HepG2 (cell line): ENCODE measurements around the gene MBLAC1. TPM values are rescaled to one million over a fixed set of nuclear protein-coding genes. Genes with fewer than 3 reads are reported as not detected.

ENCODE experiments used
- ATAC-seq: fragments of 200-7000 bp; cut with Tn5 transposase; 3 replicates; pipeline ENCODE4 v1.9.1; 2020; ENCODE audit warnings: mild to moderate bottlenecking, moderate library complexity
- BruUV-seq: library from RNA; stranded (reverse); fragments of 400-500 nt; replicated peaks from 2 replicates; lab custom pipeline; 2021; lab: Mats Ljungman, UMichigan
- CTCF ChIA-PET: fragments of 300-600 bp; formaldehyde crosslinking; extraction: SDS; loops from one replicate; lab custom pipeline; 2021; ENCODE audit warnings: low total read pairs, inconsistent platforms, low intra/inter-chr PET ratio; lab: Yijun Ruan, JAX
- POLR2A ChIA-PET: fragments of 350-600 bp; sonication (Branson Sonifier 250); formaldehyde crosslinking; loops from one replicate; lab custom pipeline; 2020; ENCODE audit warnings: antibody characterized with exemption, inconsistent platforms; lab: Yijun Ruan, JAX
- DNase-seq: peaks from one replicate; pipeline ENCODE4 v3.0.0-alpha.2; 2015; ENCODE audit warnings: low spot score
- FAIRE-seq: peaks from 3 replicates; lab custom pipeline; 2011; peaks lifted over from hg19 to GRCh38; lab: Jason Lieb, UNC
- H2AFZ ChIP-seq: one replicate; pipeline ENCODE4 v1.6.1; 2011; ENCODE audit warnings: low read length, inconsistent platforms
- H3K27ac ChIP-seq: fragments of 300-600 bp; 3 replicates; pipeline ENCODE4 v1.8.0; 2011; ENCODE audit warnings: mixed run types, mild to moderate bottlenecking, mixed read lengths, low read length, inconsistent platforms; ENCODE audit not compliant: insufficient read depth; ENCODE audit errors: extremely low read length
- H3K27me3 ChIP-seq, 2 experiments: fragments of 200-600 bp in 1 of 2; 2 replicates in 1 of 2; 3 replicates in 1 of 2; pipeline versions ENCODE4 v1.6.0 to v1.8.0; 2011; ENCODE audit warnings: low read length in 2 of 2, mild to moderate bottlenecking in 2 of 2, moderate library complexity in 2 of 2, inconsistent platforms in 1 of 2; ENCODE audit not compliant: insufficient read depth in 2 of 2, control insufficient read depth in 1 of 2
- H3K36me3 ChIP-seq, 2 experiments: fragments of 200-600 bp in 1 of 2; replicated peaks in 1 of 2; 2 replicates in 1 of 2; 3 replicates in 1 of 2; pipeline versions ENCODE4 v1.5.1 to v1.8.0; 2011; ENCODE audit warnings: low read length in 2 of 2, inconsistent platforms in 1 of 2; ENCODE audit not compliant: insufficient read depth in 2 of 2, control insufficient read depth in 1 of 2
- H3K4me1 ChIP-seq: 2 replicates; pipeline ENCODE4 v1.5.1; 2012; ENCODE audit warnings: low read length, inconsistent platforms; ENCODE audit not compliant: insufficient read depth
- H3K4me2 ChIP-seq: 2 replicates; pipeline ENCODE4 v1.6.0; 2011; ENCODE audit warnings: low read depth, low read length, inconsistent platforms
- H3K4me3 ChIP-seq, 3 experiments: fragments of 200-600 bp in 1 of 3; sonication (generic), shearing (Covaris generic) in 1 of 3; replicated peaks in 1 of 3; 2 replicates each; pipeline ENCODE4 v1.5.1; 2011 to 2016; ENCODE audit warnings: low read length in 3 of 3, inconsistent platforms in 2 of 3, low read depth in 2 of 3, mild to moderate bottlenecking in 2 of 3, control low read depth in 1 of 3, mixed read lengths in 1 of 3; ENCODE audit not compliant: insufficient read depth in 1 of 3
- H3K79me2 ChIP-seq: one replicate; pipeline ENCODE4 v1.6.1; 2011; ENCODE audit warnings: low read length, inconsistent platforms; ENCODE audit not compliant: insufficient read depth
- H3K9ac ChIP-seq: 2 replicates; pipeline ENCODE4 v1.6.0; 2011; ENCODE audit warnings: mild to moderate bottlenecking, low read depth, low read length, inconsistent platforms; ENCODE audit not compliant: insufficient read depth
- H3K9me3 ChIP-seq: 2 replicates; pipeline ENCODE4 v1.5.1; 2012; ENCODE audit warnings: mild to moderate bottlenecking, low read length
- H4K20me1 ChIP-seq: 2 replicates; pipeline ENCODE4 v1.6.0; 2011; ENCODE audit warnings: inconsistent platforms, mild to moderate bottlenecking, low read length, moderate library complexity; ENCODE audit not compliant: insufficient read depth
- FOXC1 ChIP-seq: sonication (generic); formaldehyde crosslinking; IDR thresholded peaks from 2 replicates; pipeline ENCODE4 v1.8.0; 2022; ENCODE audit warnings: mild to moderate bottlenecking, missing genetic modification reagents, borderline replicate concordance
- KLF16 ChIP-seq, 2 experiments: sonication (generic) in 1 of 2; formaldehyde crosslinking in 1 of 2; IDR thresholded peaks; 2 replicates each; pipeline versions ENCODE4 v1.6.1 to v1.8.0; 2016 to 2023; ENCODE audit warnings: missing genetic modification reagents in 2 of 2, missing compliant biosample characterization in 1 of 2
- MTF1 ChIP-seq: sonication (generic); formaldehyde crosslinking; IDR thresholded peaks from 2 replicates; pipeline ENCODE4 v1.5.0; 2020; ENCODE audit warnings: missing genetic modification reagents
- NFYC ChIP-seq: IDR thresholded peaks from 2 replicates; pipeline ENCODE4 v1.6.1; 2016; ENCODE audit warnings: missing genetic modification reagents, missing compliant biosample characterization
- RFXANK ChIP-seq: IDR thresholded peaks from 2 replicates; pipeline ENCODE4 v1.6.1; 2016
- SALL1 ChIP-seq: sonication (generic); formaldehyde crosslinking; IDR thresholded peaks from 2 replicates; pipeline ENCODE4 v1.8.0; 2022; ENCODE audit warnings: mild to moderate bottlenecking, missing genetic modification reagents
- SRSF9 ChIP-seq: fragments of 200-400 bp; formaldehyde crosslinking; IDR thresholded peaks from 2 replicates; pipeline ENCODE4 v1.6.1; 2018; ENCODE audit warnings: borderline replicate concordance, mild to moderate bottlenecking, low read depth, low read length; ENCODE audit not compliant: insufficient read depth, poor library complexity, severe bottlenecking
- SSRP1 ChIP-seq: IDR thresholded peaks from 2 replicates; pipeline ENCODE4 v1.6.1; 2016; ENCODE audit warnings: control low read depth
- ZBTB8A ChIP-seq: sonication (generic); formaldehyde crosslinking; IDR thresholded peaks from 2 replicates; pipeline ENCODE4 v1.4.0; 2020; ENCODE audit warnings: mild to moderate bottlenecking, low read depth, missing genetic modification reagents, borderline replicate concordance
- ZNF225 ChIP-seq: sonication (generic); formaldehyde crosslinking; IDR thresholded peaks from 2 replicates; pipeline ENCODE4 v1.4.0; 2020; ENCODE audit warnings: mild to moderate bottlenecking, missing genetic modification reagents
- ZNF484 ChIP-seq: sonication (generic); formaldehyde crosslinking; IDR thresholded peaks from 2 replicates; pipeline ENCODE4 v1.5.1; 2020; ENCODE audit warnings: mild to moderate bottlenecking, low read depth, missing genetic modification reagents, borderline replicate concordance
- ZNF672 ChIP-seq: sonication (generic); formaldehyde crosslinking; IDR thresholded peaks from 2 replicates; pipeline ENCODE4 v1.8.1; 2022; ENCODE audit warnings: missing genetic modification reagents
- ZNF720 ChIP-seq: sonication (generic); formaldehyde crosslinking; IDR thresholded peaks from 2 replicates; pipeline ENCODE4 v1.4.0; 2020; ENCODE audit warnings: missing genetic modification reagents
- WGBS: methylation state at CpG from one replicate; pipeline ENCODE4 v1.1.6; 2017; ENCODE audit warnings: low lambda C conversion rate; 5-methylcytosine and 5-hydroxymethylcytosine counted together
- in situ Hi-C: cut with HindIII; loops from 2 replicates; pipeline ENCODE4 v1.10.0; 2017; ENCODE audit warnings: low pct_unique_long_range_greater_than_20kb; ENCODE audit not compliant: extremely low pct_ligation_motif_present
- intact Hi-C: fragments of 100-400 bp; cut with micrococcal nuclease; formaldehyde crosslinking; loops from one replicate; pipeline ENCODE4 v1.10.0; 2022; ENCODE audit not compliant: unreplicated experiment
- polyA plus RNA-seq, 8 experiments: library from polyadenylated mRNA; depleted of rRNA in 3 of 8; stranded (reverse) in 7 of 8; unstranded in 1 of 8; fragments of >200 nt; fragmentation: Illumina TruSeq in 4 of 8; extraction: Trizol in 4 of 8; gene quantifications; 2 replicates each; pipeline versions ENCODE4 v1.2.1 to v1.2.3, GENCODE V29; 2011 to 2016; ENCODE audit warnings: low read depth in 4 of 8, missing spikeins in 1 of 8, mixed read lengths in 1 of 8; ENCODE audit not compliant: insufficient read depth in 1 of 8
- total RNA-seq, 5 experiments: library from RNA; depleted of rRNA; stranded (reverse); fragments of >200 nt; fragmentation: Illumina TruSeq; extraction: Trizol; gene quantifications; 2 replicates each; pipeline ENCODE4 v1.2.3, GENCODE V29; 2016; ENCODE audit warnings: low read depth in 1 of 5
- TF ChIP-seq, protein P1 (sequence below): IDR thresholded peaks from 2 replicates; pipeline ENCODE4 v1.6.1; 2016
- TF ChIP-seq, protein P2 (sequence below), 2 experiments: fragments of 450-650 bp in 1 of 2; sonication (generic) in 1 of 2; formaldehyde crosslinking in 1 of 2; IDR thresholded peaks; 2 replicates each; pipeline versions ENCODE4 v1.6.1 to v1.8.0; 2016 to 2022; ENCODE audit warnings: antibody characterized with exemption in 1 of 2, mild to moderate bottlenecking in 1 of 2, missing genetic modification reagents in 1 of 2

The MBLAC1 gene
- total and polyA plus RNA-seq, 2 of the 13 experiments (the other 11 are each of a cell fraction or from before 2014, with no cell fraction given): 0.79 to 2.1 TPM

DNA sequence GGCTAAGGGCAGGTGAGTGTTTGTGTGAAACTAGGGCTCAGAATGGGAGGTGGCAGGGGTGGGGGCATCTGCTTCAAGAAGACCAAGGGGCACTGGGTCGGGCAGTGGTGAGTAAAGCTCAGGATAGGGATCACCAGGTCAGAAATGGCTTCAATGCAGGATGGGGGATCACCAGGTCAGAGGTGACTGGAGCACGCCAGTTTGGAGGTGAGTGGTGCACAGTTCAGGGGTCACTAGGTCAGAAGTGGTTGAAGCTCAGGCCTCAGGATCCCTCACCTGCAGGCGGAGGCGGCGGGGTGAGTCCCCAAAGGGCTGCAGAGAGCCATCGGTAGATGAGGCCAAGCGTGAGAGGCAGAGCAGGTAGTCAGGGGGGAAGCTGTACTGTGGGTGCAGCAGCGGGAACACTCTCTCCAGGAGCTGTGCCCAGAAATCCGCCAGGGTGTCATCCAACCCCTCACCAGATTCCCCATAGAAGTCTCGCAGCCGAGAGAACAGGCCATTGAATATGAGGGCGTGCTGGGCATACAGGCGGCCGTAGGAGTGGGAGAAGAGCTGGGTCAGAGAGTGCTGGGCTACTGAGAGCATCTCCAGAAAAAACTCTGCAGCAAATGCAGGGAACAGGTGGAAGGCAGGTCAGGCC is 48.6 kb downstream of the MBLAC1 start:
- no peak overlapping the region for H3K4me2 ChIP-seq
- H3K4me1 ChIP-seq: peaks cover 21% of the 10 kb centered on the region
- intact Hi-C loops: no loop called here
- no peak overlapping the region for H3K4me3 ChIP-seq
- in situ Hi-C loops: no loop called here
- ChIA-PET POLR2A (interaction anchor here (0.6 kb wide), 1 partner anchor 67 kb away, joined by 3 read pairs; no protein-coding TSS in a partner anchor), CTCF (no interaction called here)
- no peaks in the 10 kb centered on the region for H3K79me2 ChIP-seq
- H3K9me3 ChIP-seq: no peaks in the 10 kb centered on the region
- no peak for DNase-seq
- no peak for ATAC-seq
- H3K36me3 ChIP-seq: no peaks in the 10 kb centered on the region
- no peak overlapping the region for H2AFZ ChIP-seq
- BruUV-seq: no TSS peak
- H3K27me3 ChIP-seq: peaks cover 1 to 15% of the 10 kb centered on the region in 2 experiments; a peak in 3 of 5 replicates
- FAIRE-seq: no peak
- H3K9ac ChIP-seq: no peak overlapping the region
- no peak overlapping the region for H3K27ac ChIP-seq
- H4K20me1 ChIP-seq: no peaks in the 10 kb centered on the region
- WGBS: 76% methylated on average over 14 of the region's 14 CpGs
- TF ChIP-seq ZNF672 (CRISPR knock-in tag) (no peak), FOXC1 (CRISPR knock-in tag) (no peak), ZNF225 (CRISPR knock-in tag) (no peak), SSRP1 (CRISPR knock-in tag) (no peak), MTF1 (CRISPR knock-in tag) (no peak), KLF16 (CRISPR knock-in tag; IDR thresholded peaks at IDR 0.05) (no peak), NFYC (CRISPR knock-in tag) (no peak), ZBTB8A (CRISPR knock-in tag) (no peak), SALL1 (CRISPR knock-in tag) (no peak), ZNF720 (no peak), RFXANK (CRISPR knock-in tag) (no peak), ZNF484 (CRISPR knock-in tag) (no peak), SRSF9 (no peak)
- TF ChIP-seq, protein P1, sequence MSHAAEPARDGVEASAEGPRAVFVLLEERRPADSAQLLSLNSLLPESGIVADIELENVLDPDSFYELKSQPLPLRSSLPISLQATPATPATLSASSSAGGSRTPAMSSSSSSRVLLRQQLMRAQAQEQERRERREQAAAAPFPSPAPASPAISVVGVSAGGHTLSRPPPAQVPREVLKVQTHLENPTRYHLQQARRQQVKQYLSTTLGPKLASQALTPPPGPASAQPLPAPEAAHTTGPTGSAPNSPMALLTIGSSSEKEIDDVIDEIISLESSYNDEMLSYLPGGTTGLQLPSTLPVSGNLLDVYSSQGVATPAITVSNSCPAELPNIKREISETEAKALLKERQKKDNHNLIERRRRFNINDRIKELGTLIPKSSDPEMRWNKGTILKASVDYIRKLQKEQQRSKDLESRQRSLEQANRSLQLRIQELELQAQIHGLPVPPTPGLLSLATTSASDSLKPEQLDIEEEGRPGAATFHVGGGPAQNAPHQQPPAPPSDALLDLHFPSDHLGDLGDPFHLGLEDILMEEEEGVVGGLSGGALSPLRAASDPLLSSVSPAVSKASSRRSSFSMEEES (CRISPR knock-in tag): no peak
- TF ChIP-seq, protein P2, sequence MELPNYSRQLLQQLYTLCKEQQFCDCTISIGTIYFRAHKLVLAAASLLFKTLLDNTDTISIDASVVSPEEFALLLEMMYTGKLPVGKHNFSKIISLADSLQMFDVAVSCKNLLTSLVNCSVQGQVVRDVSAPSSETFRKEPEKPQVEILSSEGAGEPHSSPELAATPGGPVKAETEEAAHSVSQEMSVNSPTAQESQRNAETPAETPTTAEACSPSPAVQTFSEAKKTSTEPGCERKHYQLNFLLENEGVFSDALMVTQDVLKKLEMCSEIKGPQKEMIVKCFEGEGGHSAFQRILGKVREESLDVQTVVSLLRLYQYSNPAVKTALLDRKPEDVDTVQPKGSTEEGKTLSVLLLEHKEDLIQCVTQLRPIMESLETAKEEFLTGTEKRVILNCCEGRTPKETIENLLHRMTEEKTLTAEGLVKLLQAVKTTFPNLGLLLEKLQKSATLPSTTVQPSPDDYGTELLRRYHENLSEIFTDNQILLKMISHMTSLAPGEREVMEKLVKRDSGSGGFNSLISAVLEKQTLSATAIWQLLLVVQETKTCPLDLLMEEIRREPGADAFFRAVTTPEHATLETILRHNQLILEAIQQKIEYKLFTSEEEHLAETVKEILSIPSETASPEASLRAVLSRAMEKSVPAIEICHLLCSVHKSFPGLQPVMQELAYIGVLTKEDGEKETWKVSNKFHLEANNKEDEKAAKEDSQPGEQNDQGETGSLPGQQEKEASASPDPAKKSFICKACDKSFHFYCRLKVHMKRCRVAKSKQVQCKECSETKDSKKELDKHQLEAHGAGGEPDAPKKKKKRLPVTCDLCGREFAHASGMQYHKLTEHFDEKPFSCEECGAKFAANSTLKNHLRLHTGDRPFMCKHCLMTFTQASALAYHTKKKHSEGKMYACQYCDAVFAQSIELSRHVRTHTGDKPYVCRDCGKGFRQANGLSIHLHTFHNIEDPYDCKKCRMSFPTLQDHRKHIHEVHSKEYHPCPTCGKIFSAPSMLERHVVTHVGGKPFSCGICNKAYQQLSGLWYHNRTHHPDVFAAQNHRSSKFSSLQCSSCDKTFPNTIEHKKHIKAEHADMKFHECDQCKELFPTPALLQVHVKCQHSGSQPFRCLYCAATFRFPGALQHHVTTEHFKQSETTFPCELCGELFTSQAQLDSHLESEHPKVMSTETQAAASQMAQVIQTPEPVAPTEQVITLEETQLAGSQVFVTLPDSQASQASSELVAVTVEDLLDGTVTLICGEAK (IDR thresholded peaks at IDR 0.05): no peak
- TF ChIP-seq, protein P2 (CRISPR knock-in tag; IDR thresholded peaks at IDR 0.05): no peak
